ENCODE results near the gene HLF. TPM values are rescaled to one million over a fixed set of nuclear protein-coding genes. Genes with fewer than 3 reads are reported as not detected.

HLF gene
- total RNA-seq, 6 donors from 2014 or later: 19.9 to 45.1 (median 26.1) TPM

DNA sequence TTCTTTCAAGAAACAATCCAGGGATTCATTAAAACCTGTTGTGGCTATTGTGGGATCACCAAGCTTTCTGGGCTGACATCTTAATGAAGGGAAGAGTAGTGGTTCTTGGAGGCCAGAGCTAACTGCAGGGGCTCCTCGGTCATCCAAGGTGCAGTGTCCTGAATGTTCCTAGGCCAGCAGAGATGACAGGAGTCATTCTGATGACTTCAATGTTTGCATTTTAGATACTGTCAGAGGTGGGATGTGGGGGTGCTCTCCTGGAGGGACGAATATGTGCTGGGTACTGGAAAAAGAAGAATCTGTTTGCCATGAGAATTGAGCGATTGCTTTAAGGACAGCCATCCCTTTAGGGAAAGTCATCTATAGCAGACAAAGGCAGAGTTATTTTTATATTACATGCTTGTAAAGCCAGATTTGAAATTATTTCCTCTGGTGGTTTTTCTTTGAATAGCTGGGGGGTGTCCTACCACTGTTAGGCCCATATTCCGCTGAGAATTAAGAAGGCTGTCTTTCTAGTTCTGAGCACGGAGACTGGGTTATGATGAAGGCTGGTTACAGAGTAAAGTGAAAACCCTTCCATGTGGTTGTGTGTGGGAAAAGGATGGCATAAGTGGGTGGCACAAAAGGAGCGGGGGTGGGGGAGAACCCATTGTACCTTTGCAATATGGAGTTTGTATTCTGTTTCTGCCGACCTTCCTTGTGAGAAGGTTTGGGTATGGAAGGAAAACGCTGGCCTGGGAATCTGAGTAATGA is 7.4 kb downstream of the HLF start:
- no peak for TF ChIP-seq POLR2A (IDR thresholded peaks at IDR 0.05)
- TF ChIP-seq, protein P1, sequence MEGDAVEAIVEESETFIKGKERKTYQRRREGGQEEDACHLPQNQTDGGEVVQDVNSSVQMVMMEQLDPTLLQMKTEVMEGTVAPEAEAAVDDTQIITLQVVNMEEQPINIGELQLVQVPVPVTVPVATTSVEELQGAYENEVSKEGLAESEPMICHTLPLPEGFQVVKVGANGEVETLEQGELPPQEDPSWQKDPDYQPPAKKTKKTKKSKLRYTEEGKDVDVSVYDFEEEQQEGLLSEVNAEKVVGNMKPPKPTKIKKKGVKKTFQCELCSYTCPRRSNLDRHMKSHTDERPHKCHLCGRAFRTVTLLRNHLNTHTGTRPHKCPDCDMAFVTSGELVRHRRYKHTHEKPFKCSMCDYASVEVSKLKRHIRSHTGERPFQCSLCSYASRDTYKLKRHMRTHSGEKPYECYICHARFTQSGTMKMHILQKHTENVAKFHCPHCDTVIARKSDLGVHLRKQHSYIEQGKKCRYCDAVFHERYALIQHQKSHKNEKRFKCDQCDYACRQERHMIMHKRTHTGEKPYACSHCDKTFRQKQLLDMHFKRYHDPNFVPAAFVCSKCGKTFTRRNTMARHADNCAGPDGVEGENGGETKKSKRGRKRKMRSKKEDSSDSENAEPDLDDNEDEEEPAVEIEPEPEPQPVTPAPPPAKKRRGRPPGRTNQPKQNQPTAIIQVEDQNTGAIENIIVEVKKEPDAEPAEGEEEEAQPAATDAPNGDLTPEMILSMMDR (IDR thresholded peaks at IDR 0.05): no peak
- no peak for TF ChIP-seq EP300 (IDR thresholded peaks at IDR 0.05)
- no peak for TF ChIP-seq POLR2AphosphoS5 (IDR thresholded peaks at IDR 0.05)
- whole genome bisulfite sequencing, 2 donors: 69 to 78% methylated on average over 8 of the region's 8 CpGs
- Histone ChIP-seq H3K4me3 (no peak overlapping the region), H3K36me3 (no peaks in the 10 kb centered on the region), H3K27me3 (no peaks in the 10 kb centered on the region), H3K4me1 (peaks cover 11 to 46% (median 31%) of the 10 kb centered on the region in 4 donors), H3K27ac (peak overlapping the region in 3 of 4 donors; percentile 68 to 83 (median 74)), H3K9me3 (no peaks in the 10 kb centered on the region)
- DNase-seq: no peak
- ATAC-seq (ENCODE audit: low FRiP score in 2 of 2): no peak

DNA sequence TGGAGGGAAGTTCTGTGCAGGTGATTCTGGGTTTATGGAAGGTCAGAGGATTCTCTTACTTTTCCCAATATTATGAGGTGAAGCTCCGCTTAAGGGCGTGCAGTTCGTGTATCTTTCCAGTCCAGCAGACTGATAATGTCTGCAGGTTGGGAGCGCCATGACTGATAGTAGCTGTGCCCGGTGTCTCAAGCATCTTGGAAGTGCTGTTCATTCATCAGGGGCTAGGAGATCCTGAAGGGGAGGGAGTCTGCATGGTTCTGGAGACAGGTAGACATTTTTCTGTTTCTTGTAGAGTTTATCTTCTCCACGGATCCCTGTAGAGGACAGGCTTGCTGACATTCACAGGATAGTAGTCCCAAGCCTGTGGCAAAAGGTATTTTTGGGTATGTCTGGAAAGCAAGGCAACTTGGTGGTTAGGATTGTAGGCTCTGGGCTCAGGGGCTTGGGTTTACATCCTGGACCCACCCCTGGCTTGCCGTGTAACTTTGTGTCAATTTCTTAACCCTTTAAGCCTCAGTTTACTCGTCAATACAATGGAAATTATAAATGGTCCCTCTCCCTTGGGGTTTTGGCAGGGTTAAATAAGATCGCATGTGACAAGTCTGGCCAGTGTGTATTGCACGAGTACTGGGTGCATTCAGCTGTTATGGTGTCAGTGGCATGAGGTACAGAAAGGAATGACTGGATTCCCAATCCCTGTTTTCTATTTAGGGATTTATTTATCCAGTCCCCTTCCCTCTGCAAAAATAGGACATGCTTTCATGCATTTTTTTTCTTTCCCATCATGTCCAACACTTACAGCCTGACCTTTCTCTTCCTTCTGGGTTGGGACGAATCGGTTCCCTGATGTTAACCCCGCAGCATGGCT is 8.2 kb downstream of the HLF start:
- no peaks in the 10 kb centered on the region for H3K27me3 ChIP-seq
- TF ChIP-seq, protein P1 (IDR thresholded peaks at IDR 0.05): no peak
- TF ChIP-seq POLR2A (IDR thresholded peaks at IDR 0.05): no peak
- TF ChIP-seq EP300 (IDR thresholded peaks at IDR 0.05): no peak
- no peak for TF ChIP-seq POLR2AphosphoS5 (IDR thresholded peaks at IDR 0.05)
- peaks cover 12 to 53% (median 32%) of the 10 kb centered on the region in 4 donors for H3K4me1 ChIP-seq
- no peaks in the 10 kb centered on the region for H3K9me3 ChIP-seq
- no peaks in the 10 kb centered on the region for H3K36me3 ChIP-seq
- 58 to 62% methylated on average over 13 of the region's 13 CpGs for WGBS, 2 donors
- H3K27ac ChIP-seq: peak overlapping the region; percentile 51 to 83 (median 71)
- no peak overlapping the region for H3K4me3 ChIP-seq
- DNase-seq (no peak), ATAC-seq (ENCODE audit: low FRiP score in 2 of 2) (no peak)

DNA sequence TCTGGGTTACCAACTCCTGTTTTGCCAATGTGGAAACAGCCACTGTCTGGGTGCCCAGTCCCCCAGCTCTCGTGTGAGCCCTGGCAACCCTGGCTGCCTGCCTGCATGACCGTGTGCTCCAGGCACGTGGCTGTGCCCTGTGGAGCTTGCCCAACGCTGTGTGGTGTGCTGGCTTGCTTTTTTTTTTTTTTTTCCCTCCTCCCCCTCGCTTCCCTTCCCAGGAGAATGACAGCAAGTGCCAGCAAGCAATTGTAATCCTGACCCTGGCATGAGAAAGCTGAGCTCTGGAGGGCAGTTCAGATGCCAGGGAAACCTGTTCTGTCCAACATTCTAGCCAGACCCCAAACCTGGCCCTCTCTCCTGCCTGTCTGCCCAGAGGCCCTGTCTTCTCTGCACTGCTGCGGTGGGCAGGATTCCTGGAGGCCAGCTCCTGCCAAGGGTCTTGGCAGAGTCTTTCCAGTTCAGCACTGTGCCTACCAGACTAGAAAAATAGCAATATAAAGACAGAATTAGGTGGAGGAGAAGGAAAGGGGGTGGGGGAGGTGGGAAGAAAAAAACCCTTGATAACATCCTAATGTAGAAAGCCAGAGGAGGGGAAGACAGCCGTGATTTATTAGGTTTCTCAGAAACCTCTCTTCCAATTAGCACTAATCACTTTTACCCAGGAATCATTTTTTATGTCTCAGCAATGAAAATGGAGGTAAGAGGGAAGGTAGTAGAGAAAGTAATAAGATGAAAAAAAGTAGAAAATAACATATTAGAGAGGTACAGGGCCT is 9.0 kb downstream of the HLF start:
- Histone ChIP-seq H3K27me3 (no peaks in the 10 kb centered on the region), H3K4me3 (no peak overlapping the region), H3K27ac (peak overlapping the region; percentile 51 to 83 (median 71)), H3K36me3 (no peaks in the 10 kb centered on the region), H3K9me3 (no peaks in the 10 kb centered on the region), H3K4me1 (peaks cover 20 to 58% (median 37%) of the 10 kb centered on the region in 4 donors)
- 15 to 25% methylated on average over 6 to 7 of the region's 7 CpGs for WGBS, 2 donors
- peak; percentile 86 to 88 for DNase-seq
- TF ChIP-seq POLR2AphosphoS5 (IDR thresholded peaks at IDR 0.05) (peak in 1 of 2 donors; percentile 56), POLR2A (IDR thresholded peaks at IDR 0.05) (no peak), EP300 (IDR thresholded peaks at IDR 0.05) (peak in 1 of 4 donors; percentile 51)
- TF ChIP-seq, protein P1 (IDR thresholded peaks at IDR 0.05): no peak
- peak; percentile 61 to 86 for ATAC-seq (ENCODE audit: low FRiP score in 2 of 2)

DNA sequence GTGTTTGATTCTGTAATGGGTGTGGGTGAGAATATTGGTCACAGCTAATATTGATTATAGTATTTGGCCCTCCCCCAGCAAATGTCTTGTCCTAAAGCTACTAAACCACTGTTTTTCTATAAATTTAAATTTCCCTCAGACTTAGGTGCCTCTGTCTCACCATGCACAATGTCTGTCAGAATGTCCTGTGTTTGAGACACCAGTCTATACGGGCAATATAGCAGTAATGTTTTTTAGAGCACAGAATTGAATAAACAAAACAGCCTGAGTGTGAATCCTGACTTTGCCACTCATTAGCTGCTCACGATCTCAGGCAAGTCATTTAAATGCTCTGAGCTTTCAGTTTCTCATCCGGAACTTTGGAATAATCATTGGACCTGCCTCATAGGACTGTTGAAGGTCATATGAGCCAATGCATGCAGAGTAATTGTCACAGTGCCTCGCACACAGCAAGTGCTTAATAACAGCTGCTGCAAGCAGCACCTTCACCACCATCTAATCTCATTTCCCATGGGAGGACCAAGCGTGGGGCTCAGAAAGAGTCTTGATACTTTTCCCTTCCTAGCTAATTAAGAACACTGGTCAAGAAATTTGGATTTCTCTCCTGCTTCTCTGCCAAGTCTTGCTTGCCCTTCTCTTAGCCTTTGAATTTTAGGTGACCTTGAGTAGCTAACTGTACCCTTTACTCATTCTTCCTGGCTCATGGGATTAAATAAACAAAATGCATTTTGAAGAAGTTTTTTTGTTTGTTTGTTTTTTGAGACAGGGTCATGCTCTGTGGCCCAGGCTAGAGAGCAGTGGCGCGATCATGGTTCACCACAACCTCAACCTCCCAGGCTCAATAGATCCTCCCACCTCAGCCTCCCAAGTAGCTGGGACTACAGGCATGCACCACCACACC is 9.8 kb downstream of the HLF start:
- Histone ChIP-seq H3K4me1 (peaks cover 21 to 58% (median 40%) of the 10 kb centered on the region in 4 donors), H3K9me3 (no peaks in the 10 kb centered on the region), H3K27me3 (no peaks in the 10 kb centered on the region), H3K36me3 (no peaks in the 10 kb centered on the region), H3K4me3 (no peak overlapping the region), H3K27ac (peak overlapping the region; percentile 51 to 83 (median 71))
- no peak for ATAC-seq (ENCODE audit: low FRiP score in 2 of 2)
- DNase-seq: no peak
- TF ChIP-seq POLR2AphosphoS5 (IDR thresholded peaks at IDR 0.05) (no peak), POLR2A (IDR thresholded peaks at IDR 0.05) (no peak)
- WGBS, 2 donors: 71 to 74% methylated on average over 7 of the region's 7 CpGs

Data from upper lobe of left lung (tissue), 6 donors.